Skin epidermis (tissue), 12 donors: ENCODE results near the gene FBLN2.
"Not testable (repeated sequence)": the region's sequence is repeated elsewhere in the genome, so short reads cannot be mapped to it uniquely, and the experiment has no call there.

Experiments
- H3K27ac ChIP-seq, 21 experiments: fragments of 200-600 bp; sonication (generic) in 11 of 21; one replicate each; pipeline ENCODE4 v1.5.0; 2020; ENCODE audit warnings: mild to moderate bottlenecking in 3 of 21, inconsistent platforms in 2 of 21, moderate library complexity in 2 of 21
- H3K4me3 ChIP-seq, 7 experiments: fragments of 200-600 bp; sonication (generic) in 2 of 7; one replicate each; pipeline ENCODE4 v1.5.0; 2020; ENCODE audit warnings: inconsistent platforms in 2 of 7, mild to moderate bottlenecking in 2 of 7, moderate library complexity in 1 of 7

FBLN2 gene

DNA sequence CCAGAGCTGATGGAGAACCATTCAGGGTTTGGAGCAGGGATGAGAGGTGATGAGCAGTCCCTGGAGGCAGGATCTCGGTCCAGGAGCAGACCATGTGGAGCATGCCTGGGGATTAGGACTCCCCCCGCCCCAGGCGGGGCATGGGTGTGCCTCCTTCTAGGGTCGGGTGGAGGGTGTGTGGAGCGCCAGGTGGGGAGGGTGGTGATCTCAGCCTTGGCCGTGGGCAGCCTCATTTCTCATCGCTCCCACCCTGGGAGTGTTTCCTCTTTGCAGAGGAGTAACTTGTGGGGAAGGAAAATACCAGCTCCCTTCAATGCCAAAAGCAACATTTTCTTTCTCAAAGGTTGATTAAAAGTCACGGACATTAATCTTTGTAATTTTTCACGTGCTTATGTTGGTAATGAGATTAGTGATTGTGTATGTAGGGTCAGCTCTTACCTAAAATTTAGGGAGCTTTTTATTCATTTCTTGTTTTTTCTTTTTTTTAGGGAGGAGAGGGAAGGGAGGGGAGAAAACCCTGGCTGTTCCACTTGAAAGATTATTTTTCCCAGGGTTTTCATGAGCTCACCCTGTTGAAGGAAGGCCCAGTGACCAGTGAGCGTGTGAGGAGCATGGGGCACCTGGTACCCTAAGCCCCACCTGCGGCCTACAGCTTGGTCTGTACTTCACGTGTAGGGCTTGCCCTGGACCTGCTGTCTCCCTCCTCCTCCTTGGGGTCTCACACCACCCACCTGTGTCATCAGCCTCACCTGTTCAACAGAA lies 11.0 kb downstream of the FBLN2 start:
- H3K27ac ChIP-seq: peak overlapping the region in 4 of 21 experiments; percentile 13 to 70 (median 38)
- no peak overlapping the region for H3K4me3 ChIP-seq

DNA sequence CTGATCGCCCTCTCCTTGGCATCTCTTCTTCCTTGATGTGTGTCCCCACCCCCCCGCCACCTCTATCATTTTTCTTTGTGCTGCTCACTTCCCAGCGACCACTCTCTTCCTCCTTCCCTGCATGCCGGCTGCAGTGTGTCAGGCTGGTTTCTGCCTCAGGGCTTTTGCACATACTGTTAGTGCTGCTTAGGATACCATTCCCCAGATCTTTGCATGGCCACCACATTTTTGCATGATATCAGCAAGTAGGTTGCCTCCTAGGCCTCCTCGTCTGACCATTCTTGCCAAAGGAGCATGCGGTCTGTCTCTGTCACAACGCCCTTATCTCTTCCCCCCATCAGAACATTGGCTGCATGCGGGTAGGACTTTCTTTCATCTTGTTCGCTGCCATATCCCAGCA lies 12.5 kb downstream of the FBLN2 start:
- H3K4me3 ChIP-seq: no peak overlapping the region
- H3K27ac ChIP-seq: no peak overlapping the region

DNA sequence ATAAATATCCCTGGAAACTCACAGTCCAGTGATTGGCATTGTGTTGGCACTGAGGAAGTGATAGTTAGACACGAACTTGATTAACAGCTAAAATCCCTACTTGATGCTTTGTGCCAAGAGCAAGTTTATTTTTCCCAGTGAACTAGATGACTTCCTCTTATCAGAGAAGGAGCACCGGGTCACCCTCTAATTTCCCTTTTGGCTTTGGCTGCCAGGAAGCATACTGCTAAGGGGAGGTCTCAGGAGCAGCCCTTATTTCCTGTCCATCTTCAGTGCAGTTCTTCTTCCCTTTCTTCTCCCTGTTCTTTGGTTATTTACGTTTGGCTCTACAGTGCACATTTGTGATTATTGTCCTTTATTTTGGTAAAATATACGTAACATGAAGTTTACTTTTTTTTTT lies 13.0 kb downstream of the FBLN2 start:
- no peak overlapping the region for H3K27ac ChIP-seq
- no peak overlapping the region for H3K4me3 ChIP-seq

DNA sequence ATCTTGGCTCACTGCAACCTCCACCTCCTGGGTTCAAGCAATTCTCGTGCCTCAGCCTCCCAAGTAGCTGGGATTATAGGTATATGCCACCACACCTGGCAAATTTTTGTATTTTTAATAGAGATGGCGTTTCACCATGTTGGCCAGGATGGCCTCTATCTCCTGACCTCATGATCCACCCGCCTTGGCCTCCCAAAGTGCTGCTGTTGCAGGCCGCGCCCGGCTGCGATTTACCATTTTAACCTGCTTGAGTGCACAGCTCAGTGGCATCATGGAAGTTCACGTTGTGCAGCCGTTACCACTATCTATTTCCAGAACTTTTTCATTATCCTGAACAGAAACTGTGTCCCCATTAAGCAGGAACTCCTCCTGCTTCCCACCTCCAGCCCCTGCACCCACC lies 13.5 kb downstream of the FBLN2 start:
- H3K4me3 ChIP-seq, H3K27ac ChIP-seq: not testable (repeated sequence)

GRCh38 chr3:13563321-13563720 lies 14.4 kb downstream of the FBLN2 start:
- no peak overlapping the region for H3K27ac ChIP-seq

GRCh38 chr3:13563911-13564310 lies 15.0 kb downstream of the FBLN2 start:
- Histone ChIP-seq H3K4me3 (no peak overlapping the region), H3K27ac (no peak overlapping the region)

More at GRCh38 chr3:13563321-13563720, 14.4 kb downstream of the FBLN2 start:
- H3K4me3 ChIP-seq: no peak overlapping the region

GRCh38 chr3:13564751-13565560 lies 16.0 kb downstream of the FBLN2 start:
- H3K4me3 ChIP-seq: no peak overlapping the region
- no peak overlapping the region for H3K27ac ChIP-seq

DNA sequence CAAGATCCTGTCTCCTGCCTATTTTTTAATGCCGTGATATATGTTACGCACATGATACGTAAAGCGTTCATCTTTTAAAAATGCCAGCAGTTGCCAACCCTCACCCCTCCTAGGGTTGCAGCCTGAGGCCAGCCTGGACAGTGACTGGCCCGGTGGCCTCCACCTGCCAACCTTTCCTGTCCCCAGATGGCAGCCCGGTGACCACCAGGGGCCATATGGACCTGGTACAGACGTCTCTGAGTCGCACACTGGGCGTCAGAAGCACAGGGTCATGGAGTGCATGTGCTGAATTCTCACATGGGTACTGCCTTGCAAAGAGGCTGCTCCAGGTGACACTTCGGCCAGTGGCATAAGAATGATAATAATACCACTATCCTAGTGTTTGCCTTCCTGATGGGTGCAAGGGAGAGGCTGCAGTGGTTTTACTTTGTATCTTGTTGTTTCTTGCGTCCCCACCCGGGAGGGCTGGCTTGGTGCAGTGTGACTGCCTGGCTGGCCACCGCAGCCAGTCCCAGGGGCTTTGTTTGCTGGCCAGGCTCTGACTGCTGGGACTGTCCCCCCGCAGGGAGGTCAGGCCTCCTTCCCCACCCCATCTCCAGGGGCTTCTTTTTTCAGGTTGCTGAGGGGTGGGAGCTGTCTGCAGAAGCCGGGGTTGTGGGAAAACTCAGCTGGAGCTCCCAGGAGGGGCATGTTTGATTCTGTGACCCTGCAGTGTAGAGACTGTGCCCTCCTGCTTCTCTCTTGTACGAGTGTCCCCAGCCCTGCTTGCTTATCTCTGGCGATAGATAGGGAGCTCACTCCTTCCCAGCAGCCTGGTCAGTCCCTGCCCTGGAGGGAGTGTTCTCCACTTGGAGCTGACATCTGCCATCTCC lies 16.9 kb downstream of the FBLN2 start:
- Histone ChIP-seq H3K4me3 (no peak overlapping the region), H3K27ac (peak overlapping the region in 2 of 21 experiments; percentile 31 to 56)

DNA sequence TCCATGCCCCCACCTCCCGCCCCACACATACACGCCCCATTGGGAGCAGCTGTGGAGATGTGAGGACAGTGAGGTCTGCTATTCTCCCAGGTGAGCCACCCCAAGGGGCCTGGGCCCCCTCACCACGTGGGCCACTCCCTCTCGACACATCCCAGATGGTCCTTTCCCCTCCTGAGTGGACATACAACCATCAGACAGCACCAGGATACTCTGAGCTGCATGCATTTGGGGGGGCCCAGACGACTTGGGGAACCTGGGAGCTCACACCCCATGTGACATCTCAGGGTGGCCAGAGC lies 17.5 kb downstream of the FBLN2 start:
- no peak overlapping the region for H3K4me3 ChIP-seq
- H3K27ac ChIP-seq: peak overlapping the region in 1 of 21 experiments; percentile 56

DNA sequence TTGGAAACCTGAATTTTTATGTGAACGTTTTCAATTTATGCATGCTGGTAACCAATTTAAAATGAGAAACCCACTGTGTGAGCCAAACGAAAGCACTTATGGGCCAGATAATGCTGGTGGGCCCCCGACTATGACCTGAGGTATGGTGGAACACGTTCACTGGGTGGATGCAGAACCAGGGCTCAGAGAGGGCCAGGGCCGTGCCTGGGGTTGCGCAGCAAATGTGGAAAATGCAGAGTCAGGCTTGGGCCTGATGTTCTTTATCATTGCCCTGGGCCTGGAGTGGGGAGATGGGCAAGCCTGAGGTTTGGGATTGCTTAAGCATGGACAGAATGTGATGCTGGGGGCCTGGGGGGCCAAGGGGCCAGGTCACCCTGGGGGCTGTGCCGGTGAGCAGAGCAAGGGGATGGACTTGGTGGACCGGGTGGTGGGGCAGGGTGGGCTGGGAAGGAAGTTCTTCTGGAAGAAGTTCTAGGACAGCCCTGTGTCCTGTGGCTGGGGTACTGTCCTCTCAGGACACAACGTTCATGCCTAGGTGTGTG lies 17.9 kb downstream of the FBLN2 start:
- H3K27ac ChIP-seq: peak overlapping the region in 1 of 21 experiments; percentile 21

GRCh38 chr3:13567684-13568514 lies 19.0 kb downstream of the FBLN2 start:
- H3K27ac ChIP-seq: peak overlapping the region in 5 of 21 experiments; percentile 14 to 65 (median 54)
- H3K4me3 ChIP-seq: no peak overlapping the region

More for the DNA sequence above, 17.9 kb downstream of the FBLN2 start:
- no peak overlapping the region for H3K4me3 ChIP-seq

DNA sequence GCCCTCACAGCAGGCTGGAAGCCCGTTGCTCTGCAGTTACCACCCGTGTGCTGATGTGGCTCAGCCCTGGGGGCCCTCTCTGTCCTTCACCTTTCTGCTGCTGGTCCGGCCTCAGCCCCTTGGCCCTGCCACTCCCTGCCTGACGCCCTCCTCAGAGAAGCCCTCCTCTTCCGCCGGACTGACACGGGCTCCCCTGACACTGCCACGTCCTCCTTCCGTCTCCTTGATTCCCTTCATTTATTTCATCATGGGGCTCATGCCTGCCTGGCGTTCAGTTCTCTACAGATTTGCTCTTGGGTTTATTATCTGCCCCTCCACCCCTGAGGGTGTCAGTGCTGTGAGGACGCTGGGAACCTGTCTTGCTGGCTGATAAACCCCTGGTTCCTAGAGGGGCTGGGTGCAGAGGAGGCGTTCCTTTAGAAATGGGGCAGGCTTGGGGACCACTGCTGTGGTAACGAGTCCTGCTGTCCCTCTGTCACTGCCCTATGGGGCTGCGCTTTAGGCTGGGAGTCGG lies 19.6 kb downstream of the FBLN2 start:
- Histone ChIP-seq H3K4me3 (no peak overlapping the region), H3K27ac (peak overlapping the region in 8 of 21 experiments; percentile 14 to 65 (median 38))

GRCh38 chr3:13569201-13569600 lies 20.3 kb downstream of the FBLN2 start:
- peak overlapping the region in 8 of 21 experiments; percentile 14 to 65 (median 38) for H3K27ac ChIP-seq
- no peak overlapping the region for H3K4me3 ChIP-seq

- Histone ChIP-seq H3K4me3 (no peak overlapping the region), H3K27ac (peak overlapping the region in 6 of 21 experiments; percentile 14 to 65 (median 50))
Measured at GRCh38 chr3:13569641-13570390, 20.9 kb downstream of the FBLN2 start.

DNA sequence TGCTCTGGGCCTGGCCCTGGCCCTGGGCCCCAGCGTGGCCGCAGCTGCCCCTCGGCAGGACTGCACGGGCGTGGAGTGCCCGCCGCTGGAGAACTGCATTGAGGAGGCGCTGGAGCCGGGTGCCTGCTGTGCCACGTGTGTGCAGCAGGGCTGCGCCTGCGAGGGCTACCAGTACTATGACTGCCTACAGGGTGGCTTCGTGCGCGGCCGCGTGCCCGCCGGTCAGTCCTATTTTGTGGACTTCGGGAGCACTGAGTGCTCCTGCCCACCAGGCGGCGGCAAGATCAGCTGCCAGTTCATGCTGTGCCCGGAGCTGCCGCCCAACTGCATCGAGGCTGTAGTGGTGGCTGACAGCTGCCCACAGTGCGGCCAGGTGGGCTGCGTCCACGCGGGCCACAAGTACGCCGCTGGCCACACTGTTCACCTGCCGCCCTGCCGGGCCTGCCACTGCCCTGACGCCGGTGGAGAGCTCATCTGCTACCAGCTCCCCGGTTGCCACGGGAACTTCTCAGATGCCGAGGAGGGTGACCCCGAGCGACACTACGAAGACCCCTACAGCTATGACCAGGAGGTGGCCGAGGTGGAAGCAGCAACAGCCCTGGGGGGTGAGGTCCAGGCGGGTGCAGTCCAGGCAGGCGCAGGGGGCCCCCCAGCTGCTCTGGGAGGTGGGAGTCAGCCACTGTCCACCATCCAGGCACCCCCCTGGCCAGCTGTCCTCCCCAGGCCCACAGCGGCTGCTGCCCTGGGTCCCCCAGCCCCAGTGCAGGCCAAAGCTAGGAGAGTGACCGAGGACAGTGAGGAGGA lies 21.7 kb downstream of the FBLN2 start:
- Histone ChIP-seq H3K27ac (peak overlapping the region in 5 of 21 experiments; percentile 42 to 62 (median 49)), H3K4me3 (no peak overlapping the region)

DNA sequence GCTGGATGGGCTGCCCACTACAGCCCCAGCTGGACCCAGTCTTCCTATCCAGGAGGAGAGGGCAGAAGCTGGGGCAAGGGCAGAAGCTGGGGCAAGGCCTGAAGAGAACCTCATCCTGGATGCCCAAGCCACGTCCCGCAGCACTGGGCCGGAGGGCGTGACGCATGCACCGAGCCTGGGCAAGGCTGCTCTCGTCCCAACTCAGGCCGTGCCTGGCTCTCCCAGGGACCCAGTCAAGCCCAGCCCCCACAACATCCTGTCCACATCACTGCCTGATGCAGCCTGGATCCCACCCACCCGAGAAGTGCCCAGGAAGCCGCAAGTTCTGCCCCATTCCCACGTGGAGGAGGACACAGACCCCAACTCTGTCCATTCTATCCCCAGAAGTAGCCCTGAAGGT lies 22.3 kb downstream of the FBLN2 start:
- peak overlapping the region in 5 of 21 experiments; percentile 32 to 62 (median 46) for H3K27ac ChIP-seq

More for the DNA sequence above, 22.3 kb downstream of the FBLN2 start:
- no peak overlapping the region for H3K4me3 ChIP-seq
